H4 (cell line): Measurements from ENCODE around the gene PTCD2. TPM values are rescaled to one million over a fixed set of nuclear protein-coding genes. Genes with fewer than 3 reads are reported as not detected.

Experiments used
- DNase-seq: peaks from one replicate; pipeline ENCODE4 v3.0.0-alpha.2; 2015; ENCODE audit warnings: low spot score
- total RNA-seq: library from RNA; depleted of rRNA; stranded (reverse); fragments of >200 nt; shearing (Covaris generic); gene quantifications from 2 replicates; pipeline ENCODE4 v1.2.3, GENCODE V29; 2014; rRNA removed

PTCD2 gene
- total RNA-seq, 1 experiment from 2014 or later, result 15.4 TPM

DNA sequence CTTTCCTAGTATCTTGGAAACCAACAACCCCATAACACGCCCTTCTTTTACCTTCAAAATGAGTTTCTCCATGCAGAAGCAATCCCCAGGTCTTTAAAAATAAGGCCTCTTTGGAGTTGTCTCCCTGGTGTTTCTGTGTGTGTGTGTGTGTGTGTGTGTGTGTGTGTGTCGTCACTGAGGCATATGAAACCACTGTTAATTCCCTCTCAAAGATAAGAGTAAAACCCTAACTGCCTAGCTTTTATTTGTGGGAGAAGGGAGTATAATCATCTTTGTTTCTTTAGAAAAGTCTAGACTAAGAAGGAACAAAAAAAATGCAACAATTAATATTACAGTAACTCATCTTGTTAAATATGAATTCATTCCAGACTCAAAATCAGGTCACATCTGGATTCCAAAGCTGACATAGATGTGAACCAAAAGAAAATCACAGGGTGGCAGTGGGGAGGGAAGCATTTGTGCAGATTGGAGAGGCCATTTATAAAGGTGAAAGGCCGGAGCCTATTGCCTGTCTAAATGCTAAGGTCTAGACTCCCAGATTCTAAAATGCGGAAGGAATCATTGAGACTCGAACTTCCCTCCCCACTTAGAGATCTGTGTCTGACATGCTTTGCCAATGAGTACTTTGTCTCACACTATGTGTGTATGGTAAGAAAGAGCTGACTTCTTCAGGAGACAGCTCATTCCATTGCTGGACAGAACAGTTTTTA lies 95.6 kb downstream of the PTCD2 start:
- no peak for DNase-seq

GRCh38 chr5:72417333-72418062 lies 97.3 kb downstream of the PTCD2 start:
- no peak for DNase-seq

Other genes with a start within 250 kb of the PTCD2 start
- gene MAP1B, start 212.9 kb upstream of the PTCD2 start, total RNA-seq, result 36.3 and 50.3 TPM in 2 replicates
- 81.2 and 88.0 TPM in 2 replicates for gene MRPS27, start 133 bp upstream of the PTCD2 start, total RNA-seq
- 0.35 TPM in 1 of 2 replicates, not detected in the other for gene ZNF366, start 187.0 kb downstream of the PTCD2 start, total RNA-seq